Retina (tissue), 1 donor: ENCODE measurements around the gene CCDC18.

Experiments used
- DNase-seq: peaks from one replicate; pipeline ENCODE4 v3.0.0-alpha.2; 2016

Gene CCDC18

DNA sequence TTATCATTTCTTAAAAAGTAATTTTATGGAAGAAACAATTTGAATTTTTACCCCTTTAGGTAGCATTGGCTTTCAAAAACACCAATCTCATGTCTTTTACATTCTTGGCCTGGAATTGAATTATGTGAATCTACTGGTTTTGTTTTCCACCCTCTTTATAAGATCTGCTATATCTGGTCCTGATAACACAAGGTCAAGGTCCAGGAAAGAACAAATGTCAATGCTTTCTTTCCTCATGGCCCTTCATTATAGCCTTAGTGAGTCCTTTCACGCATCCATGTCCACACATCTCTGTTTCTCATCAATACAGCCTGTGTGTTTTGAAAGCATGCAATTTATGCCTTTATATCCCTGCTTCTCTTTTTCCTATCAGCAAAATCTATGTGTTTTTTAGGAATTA lies 141.2 kb downstream of the CCDC18 start:
- no peak for DNase-seq

DNA sequence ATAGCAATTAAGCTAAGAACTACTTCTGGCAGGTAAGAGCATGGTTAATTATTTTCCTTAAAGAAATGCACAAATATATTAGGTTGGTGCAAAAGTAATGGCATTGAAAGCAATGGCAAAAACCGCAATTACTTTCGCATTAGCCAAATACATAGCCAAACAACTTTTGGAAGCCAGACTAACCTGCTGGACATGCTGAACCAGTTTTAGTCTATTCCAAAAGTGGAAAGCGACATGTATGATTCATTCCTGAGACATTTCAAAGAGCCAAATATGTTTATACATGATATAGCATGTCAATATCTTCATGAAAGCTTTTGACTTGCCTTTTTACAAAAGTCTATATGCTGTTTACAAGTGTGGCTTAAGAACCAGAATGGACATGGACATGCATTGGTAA lies 141.8 kb downstream of the CCDC18 start:
- no peak for DNase-seq

DNA sequence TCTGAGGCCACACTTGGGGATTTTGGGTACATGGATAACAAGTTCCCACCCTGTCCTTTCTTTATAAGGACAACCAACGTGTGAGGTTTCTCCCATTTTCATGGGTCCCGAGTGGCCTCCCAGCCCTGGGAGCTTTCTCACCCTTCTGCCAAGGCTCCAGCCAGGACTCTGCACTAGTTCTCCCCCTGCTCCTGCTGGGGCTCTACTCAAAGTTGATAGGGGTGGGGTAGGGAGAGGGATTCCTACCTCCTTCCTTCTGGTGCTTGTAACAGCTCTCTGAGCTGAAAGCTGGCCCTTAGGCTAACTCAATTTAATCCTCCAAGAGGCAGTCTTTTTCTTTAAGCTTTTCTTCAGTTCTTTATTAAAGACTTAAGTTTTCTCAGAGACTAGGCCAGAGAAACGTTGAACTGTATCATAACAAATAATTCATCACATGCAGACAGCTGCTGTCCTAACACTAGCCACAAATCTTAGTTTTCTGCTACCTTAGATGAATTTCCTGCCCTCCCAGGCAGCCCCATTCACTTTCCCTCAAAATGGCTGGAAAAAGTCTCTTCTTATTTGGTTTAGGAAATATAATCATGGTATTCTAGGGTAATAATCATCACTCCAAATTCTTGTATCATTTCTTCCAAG lies 142.8 kb downstream of the CCDC18 start:
- no peak for DNase-seq

DNA sequence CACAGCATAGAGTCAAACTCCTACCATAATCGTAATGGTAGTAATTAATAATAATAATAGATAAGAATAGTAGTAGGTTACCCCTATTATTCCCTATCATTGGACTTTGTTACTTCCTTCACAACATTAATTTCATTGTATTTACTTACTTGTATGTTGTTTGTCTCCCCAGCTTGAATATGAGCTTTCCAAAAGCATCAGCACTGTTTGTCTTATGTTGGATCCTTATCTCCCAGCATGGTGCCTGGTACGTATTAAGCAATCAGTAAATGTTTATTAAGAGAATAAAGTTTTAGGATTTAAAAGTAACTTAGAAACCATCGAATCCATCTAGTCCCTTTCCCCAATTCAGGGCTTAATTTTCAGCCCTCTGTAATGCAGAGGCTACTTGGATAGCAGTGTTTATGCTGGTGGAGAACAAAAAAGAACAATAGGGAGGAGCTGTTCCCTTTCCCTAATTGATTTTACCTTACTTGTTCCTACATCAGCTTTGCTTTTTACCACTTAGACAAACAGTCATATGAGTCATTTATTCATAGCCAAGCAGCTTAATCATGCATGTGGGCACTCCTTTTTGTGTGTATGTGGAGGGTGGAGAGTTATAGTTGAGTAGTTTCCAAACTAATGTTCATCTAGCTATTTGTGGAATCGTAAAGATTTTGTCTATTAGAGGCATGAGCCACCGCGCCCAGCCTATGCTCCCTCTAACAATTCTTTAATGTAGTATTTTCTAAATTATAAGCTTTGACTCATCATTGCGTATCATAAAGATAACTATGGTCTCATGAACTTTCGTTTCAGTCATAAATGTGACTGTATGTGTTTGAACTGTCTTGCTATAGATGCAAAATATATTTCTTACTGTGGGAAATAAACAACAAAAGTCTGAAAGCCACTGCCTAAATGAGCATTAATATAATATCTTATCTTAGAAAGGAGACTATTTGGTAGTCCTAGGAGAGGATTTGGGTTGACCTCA lies 144.3 kb downstream of the CCDC18 start:
- no peak for DNase-seq
